Heart left ventricle (tissue), 13 donors: ENCODE data around the gene VAT1.

Experiments used
- CTCF ChIP-seq, 12 donors: fragments of 200-600 bp; sonication (generic) in 4 of 12; IDR thresholded peaks; one replicate each; pipeline versions ENCODE4 v1.5.0 to v1.8.0; 2018 to 2022; ENCODE audit warnings: antibody characterized with exemption in 12 of 12, mild to moderate bottlenecking in 5 of 12
- POLR2A ChIP-seq, 2 donors: fragments of 450-650 bp; IDR thresholded peaks; one replicate each; pipeline ENCODE4 v1.6.1; 2017; ENCODE audit warnings: antibody characterized with exemption in 2 of 2, mild to moderate bottlenecking in 2 of 2, moderate library complexity in 2 of 2
- donor health status: ischemic (EF 13 %, LVEDD 7.1; RV severe dilation, severe dysfunction).
- donor health status: DM: no; HTN: yes; CAD: no.
- donor health status: DM: no; HTN: no; CAD: no.
- donor health status: ischemic (EF 25% LVEDD 6.9; RV normal size, moderate dysfunction).
- donor health status: ischemic (EF 25% LVEDD 5.7; RV mildly dilated, moderate dysfunction).
- donor health status: ischemic (EF 35%, LVEDD 5.7; RV mildly dilated, moderate dysfunction).
- donor health status: nonischemic (EF 11% LVEDD 7.7; RV severe dilation, severe dysfunction).
- donor health status: DM: yes; HTN: yes; CAD: no.
- donor health status: PGD.
- donor health status: ischemic (EF 29% LVEDD 5.4; RV normal size, mild dysfunction).
- donor health status: nonischemic (EF 23%, LVEDD 6.1; RV moderate dilation, normal function).

DNA sequence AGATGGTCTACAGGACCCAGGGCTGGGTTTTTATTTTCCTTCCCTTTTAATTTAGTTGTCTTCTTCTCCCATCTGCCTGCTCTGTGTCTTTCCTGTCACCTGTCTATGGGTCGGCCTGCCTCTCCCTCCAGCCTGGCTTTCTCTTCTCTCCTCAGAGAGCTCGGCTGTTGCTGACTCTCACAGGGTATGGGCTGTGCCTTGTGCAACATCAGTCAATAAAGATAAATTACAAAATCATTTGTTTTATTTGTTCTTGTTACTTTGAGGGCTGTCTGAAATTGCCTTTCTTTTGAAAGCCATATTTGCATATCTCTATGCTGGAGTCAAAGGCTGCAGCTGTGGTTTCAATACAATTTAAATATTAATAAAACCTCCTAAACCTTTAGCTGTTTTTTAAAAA, 18.5 kb upstream of the VAT1 start:
- no peak for TF ChIP-seq CTCF (IDR thresholded peaks at IDR 0.05)
- TF ChIP-seq POLR2A (IDR thresholded peaks at IDR 0.05), result no peak
